GM21526 (cell line): Measurements from ENCODE around the gene GLI1.
A peak's percentile ranks its signal among the peaks of the same experiment; 100 is the strongest.

Experiments used
- ATAC-seq: cut with Tn5 transposase; IDR thresholded peaks from one replicate; pipeline ENCODE4 v1.9.1; 2021; ENCODE audit warnings: moderate library complexity; ENCODE audit not compliant: unreplicated experiment, low FRiP score

The GLI1 gene

GRCh38 chr12:57459055-57459749 is 383 bp upstream of the GLI1 start:
- peak; percentile 54 for ATAC-seq

GRCh38 chr12:57460468-57460784 is 841 bp downstream of the GLI1 start:
- no peak for ATAC-seq

DNA sequence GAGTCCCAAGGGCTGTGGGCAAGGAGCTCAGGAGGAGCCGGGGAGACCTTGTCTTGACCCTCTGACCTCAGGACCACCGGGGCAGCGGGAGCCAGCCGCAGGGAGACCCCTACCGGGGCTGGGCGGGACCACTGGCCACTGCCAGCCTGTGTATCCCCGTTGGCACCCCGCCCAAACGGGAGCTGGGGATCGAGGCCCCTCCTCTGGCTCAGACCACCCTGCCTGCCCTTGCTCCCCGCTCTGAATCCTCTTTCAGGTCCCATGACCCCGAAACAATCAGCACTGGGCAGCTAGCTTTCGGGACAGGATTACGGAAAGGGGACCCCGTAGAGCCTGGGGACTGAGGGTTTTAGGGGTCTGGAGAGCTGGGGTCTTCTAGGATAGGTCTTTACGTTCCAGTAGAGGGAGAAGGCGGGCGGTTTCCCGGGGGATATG is 1.3 kb downstream of the GLI1 start:
- ATAC-seq: no peak

DNA sequence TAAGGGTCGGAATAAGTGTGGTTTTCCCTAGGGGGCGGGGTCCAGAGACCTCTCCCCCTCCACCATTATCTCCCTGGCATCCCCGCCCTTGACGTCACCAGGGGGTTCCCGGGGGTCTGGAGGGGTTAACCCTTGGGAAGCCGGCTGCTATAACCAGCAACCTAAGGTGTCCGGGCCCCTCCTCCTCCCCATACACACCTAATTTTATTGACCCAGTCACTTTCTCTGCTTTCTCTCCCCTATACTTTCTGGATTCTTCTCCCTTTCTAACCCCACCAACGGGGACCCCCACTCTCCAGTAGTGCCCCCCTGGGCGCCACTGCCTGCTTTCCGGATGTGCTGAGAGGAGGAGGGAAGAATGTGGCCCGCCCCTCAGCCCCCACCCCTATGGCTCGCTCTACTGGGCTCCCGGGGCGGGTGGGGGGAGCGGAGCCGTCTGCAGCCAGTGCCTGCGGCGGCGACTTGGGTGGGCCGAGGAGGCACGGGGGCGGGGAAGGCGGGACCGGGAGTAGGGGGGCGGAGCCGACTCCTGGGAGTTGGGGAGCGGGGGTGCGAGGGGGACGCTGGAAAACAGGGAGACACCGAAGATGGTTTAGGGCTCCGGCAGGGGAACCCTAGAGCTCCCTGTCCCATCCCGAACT is 1.8 kb downstream of the GLI1 start:
- ATAC-seq: no peak

- ATAC-seq: no peak
Measured at GRCh38 chr12:57461917-57462250, 2.3 kb downstream of the GLI1 start.

DNA sequence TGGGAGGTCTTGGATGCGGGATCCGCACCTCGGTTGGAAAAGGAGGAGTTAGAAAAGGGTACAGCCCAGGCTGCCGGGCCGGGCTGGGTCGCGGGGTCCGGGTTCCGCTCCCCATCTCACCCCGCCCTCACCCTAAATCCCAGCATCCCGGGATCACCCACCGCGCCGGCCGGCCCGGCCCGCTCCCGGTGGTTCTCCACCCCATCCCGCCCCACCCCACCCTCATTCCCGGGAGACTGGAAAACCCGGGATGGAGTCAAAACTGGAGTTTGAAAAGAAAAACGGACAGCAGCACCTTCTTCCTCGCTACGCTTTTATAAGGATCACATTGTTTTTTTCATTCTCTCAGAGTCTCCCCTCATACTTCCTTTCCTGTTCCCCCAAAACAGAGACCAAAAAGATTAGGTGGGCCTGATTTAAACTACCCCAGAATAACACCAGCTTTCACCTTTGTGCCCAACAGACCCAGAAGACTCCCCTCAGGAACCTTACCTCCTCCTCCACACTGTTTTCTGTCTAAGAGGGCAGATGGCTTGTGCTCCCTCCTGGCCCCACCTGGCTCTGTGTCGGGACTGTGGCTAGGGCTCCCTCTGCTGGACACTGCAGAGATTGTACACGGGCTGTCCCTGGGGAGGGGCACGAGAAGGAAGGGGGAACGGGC is 2.8 kb downstream of the GLI1 start:
- peak; percentile 69 for ATAC-seq

GRCh38 chr12:57462912-57463253 is 3.3 kb downstream of the GLI1 start:
- ATAC-seq: no peak

DNA sequence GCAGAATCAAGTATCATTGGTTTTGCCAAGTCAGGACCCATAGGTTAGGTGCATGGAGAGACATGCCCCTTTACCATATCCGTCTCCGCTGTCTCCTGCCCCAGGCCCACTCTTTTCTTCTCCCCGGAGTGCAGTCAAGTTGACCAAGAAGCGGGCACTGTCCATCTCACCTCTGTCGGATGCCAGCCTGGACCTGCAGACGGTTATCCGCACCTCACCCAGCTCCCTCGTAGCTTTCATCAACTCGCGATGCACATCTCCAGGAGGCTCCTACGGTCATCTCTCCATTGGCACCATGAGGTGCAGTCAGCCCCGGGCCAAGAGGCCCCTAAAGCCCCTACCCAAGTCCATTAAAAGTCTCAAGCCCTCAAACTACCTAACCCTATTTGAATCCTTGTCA is 5.0 kb downstream of the GLI1 start:
- ATAC-seq: no peak

GRCh38 chr12:57465030-57465746 is 5.6 kb downstream of the GLI1 start:
- no peak for ATAC-seq

DNA sequence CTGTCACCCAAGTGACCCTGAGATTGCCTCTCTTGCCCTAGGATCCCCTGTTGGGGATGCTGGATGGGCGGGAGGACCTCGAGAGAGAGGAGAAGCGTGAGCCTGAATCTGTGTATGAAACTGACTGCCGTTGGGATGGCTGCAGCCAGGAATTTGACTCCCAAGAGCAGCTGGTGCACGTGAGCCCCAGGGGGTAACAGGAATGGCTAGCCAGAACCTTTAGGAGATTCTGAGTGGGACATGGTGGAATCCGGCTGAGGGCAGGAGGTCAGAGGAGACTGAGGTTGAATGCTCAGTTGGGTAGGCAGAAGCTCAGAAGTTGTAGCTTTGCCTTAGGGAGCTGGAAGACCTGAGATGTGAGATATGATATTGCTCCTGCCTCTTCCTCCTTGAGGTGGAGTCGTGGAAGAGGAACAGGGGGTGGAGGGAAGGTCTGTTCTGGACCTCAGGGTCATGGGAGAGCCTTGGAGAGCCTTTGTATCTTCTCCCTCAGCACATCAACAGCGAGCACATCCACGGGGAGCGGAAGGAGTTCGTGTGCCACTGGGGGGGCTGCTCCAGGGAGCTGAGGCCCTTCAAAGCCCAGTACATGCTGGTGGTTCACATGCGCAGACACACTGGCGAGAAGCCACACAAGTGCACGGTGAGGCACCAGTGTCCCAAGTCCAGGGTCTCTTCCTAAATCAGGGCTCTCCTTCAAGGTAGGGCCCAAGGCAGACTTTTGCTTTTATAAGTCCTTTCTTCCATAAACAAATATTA is 6.3 kb downstream of the GLI1 start:
- no peak for ATAC-seq

- ATAC-seq: no peak
Measured at GRCh38 chr12:57467212-57467874, 7.8 kb downstream of the GLI1 start.

- ATAC-seq: no peak
Measured at GRCh38 chr12:57467915-57468314, 8.3 kb downstream of the GLI1 start.

GRCh38 chr12:57469296-57470164 is 9.9 kb downstream of the GLI1 start:
- ATAC-seq: no peak

- ATAC-seq: no peak
Measured at GRCh38 chr12:57470286-57470969, 10.8 kb downstream of the GLI1 start.

DNA sequence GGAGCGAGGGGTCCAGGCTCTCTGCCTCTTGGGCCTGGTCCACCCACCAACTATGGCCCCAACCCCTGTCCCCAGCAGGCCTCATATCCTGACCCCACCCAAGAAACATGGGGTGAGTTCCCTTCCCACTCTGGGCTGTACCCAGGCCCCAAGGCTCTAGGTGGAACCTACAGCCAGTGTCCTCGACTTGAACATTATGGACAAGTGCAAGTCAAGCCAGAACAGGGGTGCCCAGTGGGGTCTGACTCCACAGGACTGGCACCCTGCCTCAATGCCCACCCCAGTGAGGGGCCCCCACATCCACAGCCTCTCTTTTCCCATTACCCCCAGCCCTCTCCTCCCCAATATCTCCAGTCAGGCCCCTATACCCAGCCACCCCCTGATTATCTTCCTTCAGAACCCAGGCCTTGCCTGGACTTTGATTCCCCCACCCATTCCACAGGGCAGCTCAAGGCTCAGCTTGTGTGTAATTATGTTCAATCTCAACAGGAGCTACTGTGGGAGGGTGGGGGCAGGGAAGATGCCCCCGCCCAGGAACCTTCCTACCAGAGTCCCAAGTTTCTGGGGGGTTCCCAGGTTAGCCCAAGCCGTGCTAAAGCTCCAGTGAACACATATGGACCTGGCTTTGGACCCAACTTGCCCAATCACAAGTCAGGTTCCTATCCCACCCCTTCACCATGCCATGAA is 11.5 kb downstream of the GLI1 start:
- ATAC-seq: no peak

- ATAC-seq: no peak
Measured at GRCh38 chr12:57471661-57472060, 12.1 kb downstream of the GLI1 start.

DNA sequence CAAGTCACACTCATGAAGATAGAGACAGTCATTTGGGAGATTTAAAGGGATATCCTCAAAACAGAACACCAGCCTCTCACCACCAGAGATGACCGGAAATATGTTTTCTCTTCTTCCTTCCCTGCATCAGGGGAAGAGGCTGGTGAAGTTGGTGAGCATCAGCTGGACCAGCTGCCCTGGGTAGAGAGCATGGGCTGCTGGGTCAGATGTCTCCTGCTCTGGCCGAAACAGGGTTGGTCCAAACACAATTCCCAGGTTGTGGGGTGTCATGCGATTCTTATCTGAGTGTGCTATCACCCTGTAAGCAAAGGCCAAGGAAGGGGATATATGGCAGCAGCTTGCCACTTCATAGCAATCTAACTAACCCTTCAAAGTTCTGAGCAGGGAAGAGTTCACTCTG is 12.8 kb downstream of the GLI1 start:
- no peak for ATAC-seq

DNA sequence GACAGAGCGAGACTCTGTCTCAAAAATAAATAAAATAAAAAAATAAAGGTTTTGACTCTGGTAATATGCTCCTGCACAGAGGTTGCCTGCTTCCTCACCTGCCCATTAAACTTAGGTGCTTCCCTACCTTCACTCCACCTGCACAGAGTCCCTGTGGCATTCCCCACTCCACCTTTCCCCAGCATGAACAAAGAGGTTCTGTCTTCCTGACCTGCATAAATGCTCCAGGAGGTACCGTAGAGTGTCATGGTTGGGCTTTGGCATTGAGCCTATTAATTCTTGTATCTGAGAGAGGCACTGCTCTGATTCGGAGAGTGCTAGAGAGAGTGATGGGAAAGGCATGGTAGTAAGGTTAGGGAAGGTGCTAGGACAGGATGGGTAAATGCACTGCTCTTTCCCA is 13.8 kb downstream of the GLI1 start:
- ATAC-seq: no peak
